Adipose tissue (tissue), 3 donors: ENCODE data around the gene CACNA2D3. TPM values are rescaled to one million over a fixed set of nuclear protein-coding genes. Genes with fewer than 3 reads are reported as not detected.

Source experiments
- H3K27ac ChIP-seq: one replicate; pipeline ENCODE4 v1.5.1; 2013; ENCODE audit warnings: low read depth, low read length
- WGBS, 3 donors: extraction: QIAGEN DNeasy Blood & Tissue Kit; methylation state at CpG; one replicate each; pipeline ENCODE4 v1.1.7; 2013; 5-methylcytosine and 5-hydroxymethylcytosine counted together
- polyA plus RNA-seq, 3 donors: library from polyadenylated mRNA; stranded (reverse); fragments of 200-250 nt; gene quantifications; one replicate each; pipeline ENCODE4 v1.2.3, GENCODE V29; 2013
- donor health status: healthy with polysubstance abuse.
- donor health status: Bipolar disorder and iron deficiency.
- donor health status: healthy.

Gene CACNA2D3
- polyA plus RNA-seq, 3 donors, result 0.08 to 3.0 (median 0.30) TPM

DNA sequence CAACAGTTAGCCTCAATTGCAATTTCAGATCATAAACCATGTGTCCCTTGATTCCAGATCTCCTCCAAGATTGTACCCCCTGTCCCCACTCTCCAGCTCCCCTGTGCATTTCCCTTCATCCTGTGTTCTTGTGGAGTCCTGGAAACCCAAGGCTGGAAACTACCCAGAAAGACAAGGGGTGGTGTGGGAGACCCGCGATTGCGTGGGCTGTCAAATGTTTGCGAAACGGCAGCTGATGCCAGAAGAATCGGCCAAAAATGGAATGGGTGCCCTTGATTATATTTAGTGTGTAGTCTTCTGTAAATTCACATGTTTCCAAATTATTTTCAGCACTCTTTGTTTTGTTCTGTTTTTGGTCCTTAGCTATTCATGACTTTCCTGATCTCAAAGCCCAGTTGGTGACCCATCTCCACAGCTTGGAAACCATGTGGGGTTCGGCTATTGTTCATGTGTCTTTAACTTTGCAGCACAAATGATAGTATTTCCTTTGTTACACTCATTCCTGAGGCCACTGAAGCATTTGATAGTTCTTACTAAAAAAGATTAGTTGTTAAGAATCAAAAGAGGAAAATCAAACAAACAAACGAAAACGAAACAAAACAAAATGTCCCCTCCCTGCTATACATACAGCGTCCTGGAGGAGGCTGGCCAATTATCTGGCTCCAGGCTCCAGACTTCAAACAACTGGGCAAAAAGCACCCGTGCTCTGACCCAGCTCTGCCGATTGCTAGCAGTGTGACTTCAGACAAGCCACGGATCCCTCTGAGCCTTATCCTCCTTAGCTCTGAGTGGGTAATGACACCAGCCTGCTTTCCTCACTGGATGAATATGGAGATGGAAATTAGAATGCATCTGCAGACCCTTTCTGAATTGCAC is 120.9 kb downstream of the CACNA2D3 start:
- WGBS, 3 donors, result 64 to 73% (median 65%) methylated on average over 13 of the region's 13 CpGs
- H3K27ac ChIP-seq, result no peak overlapping the region

DNA sequence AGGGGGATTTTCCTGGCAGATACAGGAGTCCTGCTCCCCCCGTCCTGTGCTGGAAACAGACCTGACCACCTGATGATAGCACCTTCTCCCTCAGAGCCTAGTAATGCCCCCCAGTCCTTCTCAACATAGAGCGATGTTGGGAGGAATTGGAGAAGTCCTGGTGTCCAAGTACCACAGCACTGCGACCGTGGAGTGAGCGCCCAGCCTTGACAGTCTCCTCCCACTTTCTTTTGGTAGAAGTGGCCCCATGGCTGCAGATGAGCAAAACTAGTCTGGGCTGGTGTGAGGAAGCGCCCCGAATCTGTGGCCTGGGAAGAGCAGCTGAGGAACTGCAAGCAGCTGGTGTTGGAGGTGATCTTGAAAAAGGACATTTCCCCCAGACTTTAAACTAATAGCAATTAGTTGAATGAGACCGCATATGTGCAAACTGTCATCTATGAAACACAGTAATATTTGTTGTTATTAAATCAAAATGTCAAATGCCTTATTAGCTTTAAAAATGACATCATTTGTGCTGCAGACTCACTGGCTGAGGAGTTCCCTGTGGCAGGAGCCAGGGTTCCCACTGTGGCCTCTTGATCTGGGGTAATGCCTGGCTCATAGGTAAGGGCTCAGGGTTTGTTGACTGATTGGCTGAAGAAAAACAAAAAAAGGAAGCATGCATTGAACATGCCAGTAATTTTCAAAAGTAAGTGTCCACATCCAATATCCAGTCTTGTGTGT is 121.8 kb downstream of the CACNA2D3 start:
- 88 to 92% (median 90%) methylated on average over 8 of the region's 8 CpGs for WGBS, 3 donors

DNA sequence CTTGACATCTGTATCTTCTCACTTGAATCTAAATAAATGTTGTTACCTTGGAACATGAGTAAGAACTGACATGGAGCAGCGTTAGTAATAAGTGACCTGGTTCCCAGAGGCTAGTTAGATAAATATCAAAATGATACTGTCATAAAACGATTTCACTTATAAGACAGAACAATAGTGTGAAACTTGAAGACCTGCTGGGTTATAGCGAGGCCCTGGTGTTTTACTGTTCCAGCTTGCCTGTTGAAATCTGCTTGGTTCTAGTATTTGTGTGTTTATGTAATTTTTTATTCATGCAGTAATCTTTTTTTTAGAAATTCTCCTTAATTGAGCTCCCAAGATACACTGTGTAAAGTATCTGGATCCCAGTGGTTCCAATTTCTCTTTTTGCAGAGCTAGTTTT is 129.4 kb downstream of the CACNA2D3 start:
- H3K27ac ChIP-seq, result no peak overlapping the region
- 38 to 82% (median 74%) methylated on average over 3 of the region's 3 CpGs for WGBS, 3 donors

More for the DNA sequence above, 121.8 kb downstream of the CACNA2D3 start:
- H3K27ac ChIP-seq, result no peak overlapping the region

DNA sequence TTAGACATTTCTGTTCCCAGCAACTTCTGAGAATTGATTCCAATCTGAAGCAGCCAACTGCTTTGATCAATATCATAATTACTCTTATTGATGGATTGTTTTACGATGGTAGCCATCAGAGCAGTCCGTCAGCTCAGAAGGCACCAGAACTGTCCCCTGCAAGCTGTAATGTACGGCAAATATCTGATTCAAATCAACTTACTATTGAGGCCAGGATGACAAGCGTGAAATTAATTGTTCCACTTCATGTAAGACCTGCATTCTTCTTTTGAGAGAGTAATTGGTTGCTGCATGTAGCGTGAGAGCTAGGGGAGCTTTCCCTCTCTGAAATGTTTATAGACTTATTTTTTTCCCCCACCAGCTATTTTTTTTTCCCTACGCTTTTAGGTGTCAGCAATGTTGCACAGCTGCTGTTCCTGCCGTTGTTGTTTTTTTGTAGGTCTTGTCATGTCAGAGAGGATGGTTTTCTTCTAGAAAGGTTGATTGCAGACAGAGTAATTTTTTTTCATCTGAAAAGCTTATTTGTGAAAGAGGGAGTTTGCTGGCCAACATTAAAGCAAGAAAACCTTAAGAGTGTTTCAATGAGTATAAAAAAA is 134.9 kb downstream of the CACNA2D3 start:
- H3K27ac ChIP-seq, result no peak overlapping the region
- 35 to 85% (median 77%) methylated on average over 7 of the region's 7 CpGs for WGBS, 3 donors

DNA sequence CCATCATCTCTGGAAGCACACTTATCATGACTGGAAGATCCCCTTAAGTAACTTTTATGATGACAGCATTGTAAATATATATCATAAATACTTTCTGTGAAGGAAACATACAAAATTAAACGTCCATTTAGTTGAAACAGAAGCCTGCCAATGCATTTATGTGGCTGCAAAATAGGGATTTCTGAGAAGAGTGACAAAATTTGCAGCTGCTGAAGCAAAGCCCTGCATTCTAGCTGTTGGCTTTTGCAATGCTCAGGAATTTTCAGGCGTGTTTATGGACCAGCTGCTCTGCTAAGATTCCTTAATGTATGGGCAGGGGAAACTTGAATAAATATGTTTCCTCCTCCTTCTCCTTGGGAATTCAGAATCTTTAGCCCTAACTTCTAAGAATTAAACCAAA is 137.3 kb downstream of the CACNA2D3 start:
- 52 to 60% (median 56%) methylated on average over 2 of the region's 2 CpGs for WGBS, 3 donors
- no peak overlapping the region for H3K27ac ChIP-seq

DNA sequence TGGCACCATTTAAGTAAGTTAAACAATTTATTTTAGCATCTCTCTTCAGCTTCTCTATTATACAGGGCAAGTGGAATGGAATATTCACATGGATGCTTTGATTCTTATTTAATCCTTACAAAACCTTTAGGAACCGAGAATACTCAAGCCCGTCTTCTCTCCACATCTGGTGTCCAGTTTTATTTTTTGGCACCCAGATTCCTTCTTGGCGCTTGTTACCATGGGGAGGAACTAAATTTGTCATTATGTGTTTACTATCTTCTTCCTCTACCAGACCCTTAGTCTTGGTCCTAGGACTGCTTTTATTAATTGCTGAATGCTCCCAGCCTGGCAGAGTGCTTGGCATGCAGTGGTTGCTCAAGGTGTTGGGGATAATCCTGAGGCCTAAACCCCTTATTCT is 138.8 kb downstream of the CACNA2D3 start:
- WGBS, 3 donors, result 70 to 80% (median 71%) methylated on average over 3 of the region's 3 CpGs

DNA sequence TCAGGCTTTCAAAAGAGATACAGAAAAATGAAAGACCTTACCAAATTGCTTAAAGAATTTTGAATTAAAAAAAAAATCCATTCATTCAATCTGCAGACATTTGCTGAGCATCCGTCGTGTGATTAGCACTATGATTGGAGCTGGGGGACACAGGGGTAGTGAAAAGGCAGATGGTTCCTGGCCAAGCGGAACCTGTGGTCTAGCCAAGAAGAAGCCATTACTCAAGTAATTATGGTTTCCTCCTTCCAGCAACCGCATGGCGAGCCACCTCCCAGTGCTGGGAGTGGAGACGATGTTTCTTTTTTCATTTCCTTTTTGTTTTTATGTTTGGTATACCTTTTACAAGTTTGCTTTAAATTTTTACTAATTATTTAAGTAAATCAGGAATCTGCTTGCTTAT is 140.2 kb downstream of the CACNA2D3 start:
- no peak overlapping the region for H3K27ac ChIP-seq
- WGBS, 3 donors, result 32 to 74% (median 45%) methylated on average over 6 of the region's 6 CpGs

More for the DNA sequence above, 138.8 kb downstream of the CACNA2D3 start:
- no peak overlapping the region for H3K27ac ChIP-seq

DNA sequence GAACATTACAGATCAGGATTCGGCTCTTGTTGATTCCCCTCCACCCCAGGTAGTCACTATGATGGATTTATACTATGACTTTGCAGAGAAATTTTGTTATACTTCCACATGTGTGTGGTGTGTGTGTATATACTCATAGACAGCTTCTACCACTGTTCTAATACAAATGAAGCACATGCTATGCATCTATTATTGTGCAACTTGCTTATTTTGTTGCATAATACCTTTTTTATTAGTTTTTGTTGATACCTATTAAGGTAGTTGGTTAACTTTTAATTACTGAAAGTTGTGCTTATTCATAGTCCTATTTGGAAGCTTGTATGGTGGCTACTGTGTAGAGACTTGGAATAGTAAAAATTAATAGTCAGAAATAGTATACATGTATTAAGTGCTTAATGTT is 140.6 kb downstream of the CACNA2D3 start:
- WGBS, 3 donors, result 36 to 64% (median 55%) methylated on average over 1 of the region's 1 CpG

DNA sequence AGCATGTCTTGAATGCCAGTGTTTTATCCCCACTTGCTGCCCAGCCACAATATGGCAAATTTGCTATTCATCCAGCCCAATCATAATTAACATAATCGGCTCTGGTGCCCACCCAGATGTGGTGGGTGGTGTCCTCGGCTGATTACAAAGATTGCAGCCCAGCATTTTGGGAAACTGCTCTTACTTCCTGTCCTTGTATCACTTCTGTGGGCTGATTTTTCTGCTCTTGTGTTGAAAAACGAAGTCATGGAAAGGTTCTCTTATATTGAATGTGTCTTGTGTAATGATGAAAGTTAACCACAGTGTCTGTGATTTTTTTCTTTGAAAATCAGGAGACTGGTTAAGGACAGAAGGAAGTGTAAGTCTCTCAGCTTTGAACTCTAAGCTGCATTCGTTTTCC is 141.7 kb downstream of the CACNA2D3 start:
- WGBS, 3 donors, result 41 to 55% (median 55%) methylated on average over 4 of the region's 4 CpGs
- H3K27ac ChIP-seq, result no peak overlapping the region

More for the DNA sequence above, 140.6 kb downstream of the CACNA2D3 start:
- no peak overlapping the region for H3K27ac ChIP-seq

DNA sequence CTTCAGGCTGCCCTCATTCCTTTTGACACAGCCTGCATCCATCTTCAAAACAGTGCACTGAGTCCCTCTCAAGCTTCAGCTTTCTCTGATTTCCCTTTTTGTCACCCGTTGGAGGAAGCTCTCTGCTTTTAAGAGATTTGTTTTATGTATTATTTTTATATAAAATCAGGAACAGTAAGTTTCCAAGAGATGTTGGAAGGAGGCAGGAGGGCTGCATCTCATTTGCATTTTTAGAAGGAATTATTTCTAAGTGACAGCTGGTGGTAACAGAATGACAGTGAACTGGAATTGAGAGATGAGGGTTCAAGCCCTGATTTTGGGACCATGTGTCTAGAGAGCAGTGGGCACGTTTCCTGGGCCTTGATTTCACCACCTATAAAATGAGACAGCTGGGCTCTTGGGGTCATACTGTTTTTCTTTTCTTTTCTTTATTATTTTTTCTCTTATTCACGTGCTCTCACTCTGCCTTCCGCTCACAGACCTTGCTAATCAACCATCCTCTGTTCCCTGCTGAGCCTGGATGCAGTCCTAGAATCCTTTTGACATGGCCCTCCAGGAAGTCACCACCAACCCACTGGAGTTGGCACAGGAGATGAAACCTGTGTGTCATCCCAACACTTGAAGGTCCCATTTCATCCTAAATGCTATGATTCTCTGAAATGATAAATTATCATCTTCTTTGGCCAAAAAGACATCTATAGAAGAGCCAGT is 148.6 kb downstream of the CACNA2D3 start:
- H3K27ac ChIP-seq, result no peak overlapping the region
- WGBS, 3 donors, result 43 to 52% (median 46%) methylated on average over 3 to 4 of the region's 4 CpGs

DNA sequence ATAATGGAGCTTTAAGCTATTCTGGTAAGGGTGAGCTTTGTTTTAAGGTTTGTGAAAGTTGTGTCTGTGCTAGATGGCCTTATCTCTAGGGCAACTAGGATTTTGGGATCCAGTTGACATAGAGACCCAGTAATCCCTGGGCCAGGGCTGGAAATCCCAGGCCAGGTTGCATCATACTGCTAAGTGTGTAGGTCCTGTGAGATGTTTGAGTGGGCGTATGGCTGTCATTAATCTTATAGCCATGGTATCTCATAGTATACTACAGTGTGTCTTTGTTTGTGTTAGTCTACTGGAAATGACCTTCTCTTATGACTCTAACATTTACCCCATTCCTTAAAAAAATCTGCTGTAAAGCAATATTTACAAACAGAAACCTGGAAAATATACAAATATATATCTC is 151.4 kb downstream of the CACNA2D3 start:
- no peak overlapping the region for H3K27ac ChIP-seq
- WGBS, 3 donors, result 79 to 95% (median 87%) methylated on average over 1 of the region's 1 CpG

DNA sequence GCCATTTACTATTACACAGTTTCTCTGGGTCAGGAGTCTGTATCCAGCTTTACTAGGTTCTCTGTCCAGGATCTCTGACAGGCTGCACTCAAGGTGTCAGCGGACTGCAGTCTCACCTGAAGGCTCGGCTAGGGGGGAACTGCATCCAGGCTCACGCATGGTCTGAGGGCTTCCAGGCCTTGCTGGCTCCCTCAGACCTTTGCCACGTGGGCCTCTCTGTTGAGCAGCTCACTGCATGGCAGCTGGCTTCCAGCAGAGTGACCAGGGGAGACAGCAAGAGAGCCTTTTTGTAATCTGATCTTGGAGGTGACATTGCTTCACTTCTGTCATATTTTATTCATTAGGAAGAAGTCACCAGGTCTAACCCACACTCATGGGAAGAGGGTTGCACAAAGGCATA is 152.3 kb downstream of the CACNA2D3 start:
- 67 to 72% (median 71%) methylated on average over 4 of the region's 4 CpGs for WGBS, 3 donors

DNA sequence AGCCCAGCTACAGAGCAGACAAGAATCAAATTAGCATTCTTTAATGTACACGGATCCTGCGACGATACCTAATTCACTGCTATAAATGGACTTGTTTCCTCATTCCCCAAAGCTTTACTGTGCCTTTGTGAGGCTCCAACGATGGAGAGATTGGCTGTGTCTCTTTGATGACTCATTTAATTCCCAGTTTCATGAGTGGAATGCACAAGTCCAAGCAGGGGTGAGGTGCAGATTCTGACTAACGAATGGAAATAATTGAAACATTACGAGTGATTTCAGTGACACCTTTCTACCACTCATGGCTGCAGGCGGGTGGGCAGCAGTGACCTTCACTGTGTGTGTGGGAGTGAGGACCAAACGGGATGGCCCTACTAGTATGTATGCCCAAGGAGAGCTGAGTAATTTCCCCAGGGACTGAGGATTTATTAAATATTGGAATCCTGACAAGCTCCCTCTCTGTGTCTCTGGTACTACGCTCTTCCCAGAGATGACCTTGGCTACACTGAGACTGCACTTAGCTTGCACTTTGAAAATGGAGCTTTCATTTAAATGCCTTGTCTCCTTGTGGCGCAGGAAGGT is 156.7 kb downstream of the CACNA2D3 start:
- no peak overlapping the region for H3K27ac ChIP-seq
- WGBS, 3 donors, result 64 to 74% (median 64%) methylated on average over 10 of the region's 10 CpGs

More for the DNA sequence above, 152.3 kb downstream of the CACNA2D3 start:
- H3K27ac ChIP-seq, result no peak overlapping the region

DNA sequence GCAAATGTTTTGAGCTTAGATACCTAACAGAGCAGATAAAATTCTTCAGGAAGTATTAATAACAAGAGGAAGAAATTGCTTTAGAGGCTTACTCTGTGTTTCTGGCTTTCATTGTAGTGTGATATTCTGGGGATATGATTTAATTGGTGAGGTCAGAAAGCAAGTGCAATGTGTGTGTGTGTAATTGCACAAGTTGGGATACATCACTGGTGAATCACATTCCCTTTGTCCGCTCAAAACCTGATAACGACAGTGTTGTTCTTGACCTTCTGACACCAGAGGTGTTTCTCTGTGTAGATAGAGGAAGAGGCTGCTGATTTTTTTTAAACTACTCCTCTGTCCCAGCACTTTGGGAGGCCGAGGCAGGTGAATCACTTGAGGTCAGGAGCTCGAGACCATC is 161.1 kb downstream of the CACNA2D3 start:
- WGBS, 3 donors, result 61 to 69% (median 64%) methylated on average over 4 of the region's 4 CpGs
- H3K27ac ChIP-seq, result no peak overlapping the region

DNA sequence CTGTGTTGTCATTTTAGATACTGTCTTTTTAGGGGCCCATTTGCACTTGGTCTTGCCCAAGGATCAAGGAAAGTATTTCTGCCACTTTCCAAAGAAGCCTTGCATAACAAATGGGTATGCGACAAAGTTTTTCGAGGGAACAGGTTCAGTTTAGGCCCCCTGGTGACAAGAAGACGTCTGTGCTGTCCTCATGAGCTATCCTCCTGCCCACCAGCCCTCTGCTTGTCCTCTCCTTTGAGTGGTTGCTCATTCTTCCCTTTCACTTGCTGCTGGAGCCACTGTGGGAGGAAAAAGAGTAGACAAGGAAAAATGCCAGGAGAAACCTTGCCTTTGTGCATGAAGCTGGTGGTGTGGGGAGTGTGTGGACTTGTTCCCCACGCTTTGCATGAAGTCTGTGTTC is 171.9 kb downstream of the CACNA2D3 start:
- 41 to 53% (median 47%) methylated on average over 4 of the region's 4 CpGs for WGBS, 3 donors
- H3K27ac ChIP-seq, result no peak overlapping the region

DNA sequence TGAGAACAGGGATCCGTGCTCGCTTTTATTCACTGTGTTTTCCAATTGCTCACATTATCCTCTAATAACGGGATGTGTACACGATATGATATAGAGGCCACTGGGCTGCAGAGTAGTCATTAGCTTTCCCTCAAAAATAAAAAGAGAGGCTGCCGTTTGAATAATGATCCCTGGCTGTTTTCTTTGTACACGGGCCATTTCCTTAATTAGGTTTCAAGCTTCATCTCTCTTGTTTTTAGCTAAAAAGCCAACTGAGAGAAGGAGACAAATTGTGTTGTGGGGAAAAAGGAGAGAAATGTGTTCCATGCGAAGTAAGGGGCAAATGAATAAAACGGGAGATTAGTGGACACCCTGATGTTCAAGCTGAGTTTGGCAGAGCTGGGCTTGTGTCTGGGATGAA is 174.2 kb downstream of the CACNA2D3 start:
- 57 to 73% (median 65%) methylated on average over 8 of the region's 8 CpGs for WGBS, 3 donors
- H3K27ac ChIP-seq, result no peak overlapping the region

DNA sequence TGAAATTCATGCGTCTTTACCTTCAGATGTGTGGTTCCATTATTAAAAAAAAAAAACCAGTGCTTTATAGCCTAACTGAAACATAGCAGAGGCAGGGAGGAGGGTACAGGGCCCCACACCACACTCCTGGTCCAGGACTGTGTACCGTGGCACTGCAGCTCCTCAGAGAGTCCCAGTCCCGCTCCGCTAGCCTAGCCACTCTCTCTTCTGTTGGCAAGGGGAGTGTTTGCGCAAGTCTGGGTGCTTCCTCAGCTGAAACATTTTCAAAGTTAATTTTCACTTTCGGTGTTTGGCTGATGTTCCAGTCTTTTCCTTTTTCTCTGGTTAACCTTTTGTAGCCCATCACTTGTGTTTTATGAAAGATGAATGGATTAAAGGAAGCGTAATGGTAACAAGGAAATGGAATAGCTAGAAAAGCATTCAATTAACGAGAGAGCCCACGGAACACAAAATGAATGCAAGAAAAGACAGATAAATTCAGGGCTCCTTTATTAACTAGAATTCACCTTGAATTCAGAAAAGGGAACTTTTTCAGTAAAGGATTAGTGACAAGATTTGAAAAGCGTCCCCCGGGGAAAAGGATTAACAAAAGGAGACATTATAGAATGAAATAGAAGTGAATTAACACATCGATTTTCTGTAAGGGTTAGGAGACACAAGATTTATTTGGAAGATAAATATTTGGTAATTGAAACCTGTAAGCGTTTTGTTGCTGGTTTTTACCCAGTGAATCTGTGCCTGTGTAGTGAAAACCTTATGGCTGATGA is 177.0 kb downstream of the CACNA2D3 start:
- no peak overlapping the region for H3K27ac ChIP-seq
- 61 to 67% (median 67%) methylated on average over 13 of the region's 13 CpGs for WGBS, 3 donors
